ENCODE results near the gene UPK2.

Gene UPK2

DNA sequence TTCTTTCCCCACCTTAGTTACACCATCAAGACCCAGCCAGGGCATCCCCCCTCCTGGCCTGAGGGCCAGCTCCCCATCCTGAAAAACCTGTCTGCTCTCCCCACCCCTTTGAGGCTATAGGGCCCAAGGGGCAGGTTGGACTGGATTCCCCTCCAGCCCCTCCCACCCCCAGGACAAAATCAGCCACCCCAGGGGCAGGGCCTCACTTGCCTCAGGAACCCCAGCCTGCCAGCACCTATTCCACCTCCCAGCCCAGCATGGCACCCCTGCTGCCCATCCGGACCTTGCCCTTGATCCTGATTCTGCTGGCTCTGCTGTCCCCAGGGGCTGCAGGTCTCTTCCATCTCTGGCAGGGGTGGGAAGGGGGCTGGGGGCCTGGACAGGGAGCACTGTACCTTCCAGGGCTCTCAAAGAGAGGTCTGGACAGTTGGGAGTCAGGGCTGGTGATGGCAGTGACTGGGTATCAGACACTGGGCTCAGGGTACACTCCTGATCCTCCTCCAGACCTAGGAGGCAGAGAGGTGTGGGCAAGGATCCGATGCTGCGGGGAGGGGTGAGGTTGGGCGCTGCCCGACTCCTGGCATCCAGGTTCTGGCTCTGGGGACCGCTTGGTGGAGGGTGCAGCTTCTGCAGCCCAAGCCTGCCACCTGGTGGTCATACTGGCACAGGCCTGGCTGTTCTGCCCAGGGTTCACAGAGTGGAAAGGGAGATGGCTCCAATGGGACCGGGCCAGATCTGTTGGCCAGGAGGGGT, at the start of gene UPK2:
Gene UPK2, plus strand, starts transcription at position 205 of the 753 bp plus-strand sequence. Its CDS starts 53 bp downstream, at position 258.
- DNase-seq: peak; percentile 78 to 84

- peak; percentile 62 to 82 for DNase-seq
Measured at GRCh38 chr11:118907051-118908042, 48.8 kb upstream of the UPK2 start.

- no peak for DNase-seq
Measured at GRCh38 chr11:118908264-118908663, 47.8 kb upstream of the UPK2 start.

GRCh38 chr11:118908901-118909618, 47.0 kb upstream of the UPK2 start:
- DNase-seq: peak; percentile 41 to 71

DNA sequence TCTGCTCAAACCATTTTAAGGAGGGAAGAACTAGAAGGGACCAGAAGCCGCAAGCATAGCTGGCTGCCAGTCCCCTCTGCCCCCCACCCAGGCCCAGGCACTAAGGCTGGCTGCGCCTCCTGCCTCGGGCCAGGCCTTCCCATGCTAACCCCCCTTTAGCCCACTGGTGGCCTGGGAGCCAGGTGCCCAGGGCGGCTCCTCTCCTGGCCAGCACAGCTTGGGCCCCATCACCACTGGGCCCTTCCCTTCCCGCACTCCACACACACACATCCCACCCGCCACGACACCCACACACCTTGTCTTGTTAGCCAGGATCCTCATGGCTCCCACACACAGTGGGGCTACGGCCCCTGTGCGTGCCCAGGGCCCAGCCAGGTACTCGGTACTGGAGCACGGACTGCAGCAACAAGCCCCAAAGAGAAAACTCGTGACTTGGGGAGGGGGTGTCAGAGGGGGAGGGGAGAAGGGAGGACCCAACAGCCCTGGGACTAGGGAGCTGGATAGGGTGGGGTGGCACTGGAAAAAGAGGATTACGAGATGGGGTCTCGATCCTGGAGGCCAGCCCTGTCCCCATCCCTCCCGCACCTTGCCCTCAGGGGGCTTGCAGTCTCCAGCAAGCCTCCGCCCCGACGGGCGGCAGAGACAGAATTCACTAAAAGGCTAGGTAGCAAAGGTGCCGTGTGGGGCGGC, 46.3 kb upstream of the UPK2 start:
- DNase-seq: no peak

- peak; percentile 44 to 67 for DNase-seq
Measured at GRCh38 chr11:118910309-118911112, 45.6 kb upstream of the UPK2 start.

DNA sequence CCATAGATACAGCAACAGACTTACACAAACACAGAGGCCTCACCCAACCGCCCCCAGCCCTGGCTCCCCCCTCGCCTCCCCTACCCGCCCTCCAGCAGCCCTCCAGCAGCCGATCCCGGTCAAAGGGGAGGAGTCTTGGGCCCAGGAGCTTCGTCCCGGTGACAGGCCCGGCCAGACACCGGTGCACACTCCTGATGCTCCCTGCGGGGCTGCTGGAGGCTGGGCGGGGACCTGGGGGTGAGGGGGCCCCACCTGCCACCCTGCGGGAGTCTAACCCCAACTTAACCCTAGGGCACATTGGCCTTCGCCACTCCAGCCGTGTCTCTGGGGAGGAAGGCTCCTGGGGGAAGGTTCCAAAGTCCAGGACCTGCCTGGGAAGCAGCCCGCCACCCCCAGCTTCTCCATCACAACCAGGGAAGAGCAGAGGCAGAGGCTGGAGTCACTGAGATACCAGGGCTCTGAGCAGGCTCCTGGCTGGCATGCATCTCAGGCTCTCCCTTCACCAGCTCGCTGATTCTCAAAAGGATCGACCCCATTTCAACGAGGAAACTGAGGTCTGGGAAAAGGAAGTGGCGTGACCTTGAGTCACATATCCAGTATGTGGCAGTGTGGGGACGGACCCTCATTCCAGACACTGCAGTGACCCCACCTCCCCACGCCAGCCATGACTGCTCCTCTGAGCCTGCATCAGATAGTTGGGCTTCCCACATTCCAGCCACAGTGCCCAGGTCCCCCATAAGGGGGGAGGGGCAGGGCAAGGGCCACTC, 44.8 kb upstream of the UPK2 start:
- no peak for DNase-seq

- no peak for DNase-seq
Measured at GRCh38 chr11:118911880-118912741, 44.0 kb upstream of the UPK2 start.

GRCh38 chr11:118912742-118913410, 43.2 kb upstream of the UPK2 start:
- DNase-seq: no peak

- DNase-seq: peak; percentile 35 to 58
Measured at GRCh38 chr11:118913411-118914125, 42.5 kb upstream of the UPK2 start.

DNA sequence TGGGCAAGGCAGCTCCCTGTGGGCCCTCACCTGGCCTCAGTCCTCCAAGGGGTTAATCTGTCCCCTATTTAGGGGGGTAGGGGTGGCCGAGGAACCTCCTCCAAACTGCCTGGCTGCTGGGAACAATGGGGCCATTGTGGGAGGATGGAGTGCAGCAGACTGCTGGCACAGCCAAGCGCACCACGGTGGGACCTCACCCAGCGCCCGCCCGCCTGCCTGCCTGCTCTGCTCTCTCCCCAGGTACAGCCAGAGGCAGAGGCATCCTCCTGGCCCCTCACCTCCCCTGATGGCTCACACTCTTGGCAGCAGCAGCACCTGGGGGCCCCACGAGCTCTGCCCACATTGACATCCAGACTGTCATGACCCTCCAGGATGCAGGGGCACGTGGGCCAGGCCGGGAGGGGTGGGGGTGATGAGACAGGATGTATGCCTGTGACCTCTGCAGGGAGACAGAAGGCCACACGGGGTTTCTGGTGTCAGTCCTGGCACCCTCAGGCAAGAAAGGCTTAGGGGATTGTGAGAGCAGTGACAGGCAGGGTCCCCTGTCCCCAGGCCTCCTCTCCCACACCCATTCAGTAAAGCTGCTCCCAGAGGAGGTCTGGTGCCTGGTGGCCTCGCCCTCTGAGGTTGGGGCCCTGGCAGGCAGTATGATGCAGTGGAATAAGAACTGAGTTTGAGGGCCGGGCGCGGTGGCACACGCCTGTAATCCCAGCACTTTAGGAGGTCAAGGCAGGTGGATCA, 41.8 kb upstream of the UPK2 start:
- peak; percentile 49 to 56 for DNase-seq

DNA sequence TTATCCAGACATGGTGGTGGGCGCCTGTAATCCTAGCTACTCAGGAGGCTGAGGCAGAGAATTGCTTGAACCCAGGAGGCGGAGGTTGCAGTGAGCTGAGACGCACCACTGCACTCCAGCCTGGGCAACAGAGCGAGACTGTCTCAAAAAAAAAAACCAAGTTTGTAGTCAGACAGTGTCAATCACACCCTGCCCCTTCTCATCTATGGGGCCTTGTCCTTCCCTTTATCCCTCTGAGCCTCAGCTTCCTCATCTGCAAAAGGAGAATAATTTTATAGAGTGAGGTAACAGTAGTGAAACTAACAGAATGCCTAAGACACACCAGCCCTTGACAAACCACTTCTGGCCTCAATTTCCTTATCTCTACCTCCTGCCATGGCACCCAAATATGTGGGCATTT, 41.1 kb upstream of the UPK2 start:
- DNase-seq: no peak

DNA sequence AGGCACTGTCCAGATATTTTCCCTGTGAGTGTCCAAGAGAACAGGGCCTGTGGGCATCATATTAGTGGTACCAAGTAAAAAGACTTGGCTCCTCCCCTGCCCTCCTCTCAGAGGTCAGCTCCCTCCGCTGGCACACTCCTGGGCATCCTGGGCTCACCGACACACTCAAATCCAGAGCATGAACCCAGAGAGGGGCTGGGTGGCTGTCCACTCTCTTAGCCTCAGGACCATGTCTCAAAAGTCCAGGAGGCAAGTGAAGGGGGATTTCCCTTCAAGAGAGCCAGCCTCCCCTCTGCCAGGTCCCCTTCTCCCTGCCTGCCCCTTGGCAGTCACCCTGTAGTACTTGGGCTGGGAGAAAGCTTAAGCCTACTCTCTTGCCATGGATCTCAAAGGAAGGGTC, 40.7 kb upstream of the UPK2 start:
- DNase-seq: no peak

DNA sequence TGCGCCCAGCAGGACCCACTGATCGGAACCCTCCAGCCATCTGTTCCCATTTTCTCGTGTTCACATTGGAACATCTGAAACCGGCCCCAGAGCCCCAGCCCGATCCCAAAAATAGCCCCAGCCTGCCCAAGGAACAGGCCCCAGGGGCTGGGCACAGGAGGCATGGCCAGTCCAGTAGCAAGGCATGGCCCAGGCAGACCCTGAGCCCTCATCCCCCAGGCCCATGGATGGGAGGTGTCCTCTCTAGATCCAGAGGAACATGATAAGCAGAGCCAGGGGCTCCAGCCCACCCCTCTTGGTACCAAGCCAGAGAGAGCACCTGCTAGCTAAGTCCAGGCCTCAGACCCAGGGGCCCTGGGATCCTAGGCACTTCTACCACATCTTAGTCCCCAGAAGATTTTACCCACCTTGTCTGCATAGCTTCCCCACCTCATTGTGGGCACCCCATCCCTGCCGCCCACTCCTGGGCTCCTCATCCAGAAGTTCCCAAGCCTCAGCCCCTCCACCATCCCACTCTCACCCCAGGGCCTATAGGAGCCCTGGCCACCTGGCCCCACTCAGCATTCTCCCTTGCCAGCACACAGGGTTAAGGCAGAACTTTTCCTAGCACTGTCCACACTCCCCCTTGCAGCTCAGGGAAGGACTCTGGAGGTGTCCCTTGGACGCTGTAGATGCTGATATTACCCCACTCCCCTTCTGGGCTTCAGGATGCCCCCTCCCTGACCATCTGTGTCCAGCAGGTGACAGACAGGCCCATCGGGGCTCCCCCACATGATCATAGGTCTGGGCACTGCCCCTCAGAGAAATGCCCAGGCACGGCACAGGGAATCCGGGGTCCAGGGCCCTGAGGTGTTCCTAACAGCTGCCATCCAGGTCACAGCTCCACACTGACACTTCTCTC, 39.9 kb upstream of the UPK2 start:
- DNase-seq: no peak

DNA sequence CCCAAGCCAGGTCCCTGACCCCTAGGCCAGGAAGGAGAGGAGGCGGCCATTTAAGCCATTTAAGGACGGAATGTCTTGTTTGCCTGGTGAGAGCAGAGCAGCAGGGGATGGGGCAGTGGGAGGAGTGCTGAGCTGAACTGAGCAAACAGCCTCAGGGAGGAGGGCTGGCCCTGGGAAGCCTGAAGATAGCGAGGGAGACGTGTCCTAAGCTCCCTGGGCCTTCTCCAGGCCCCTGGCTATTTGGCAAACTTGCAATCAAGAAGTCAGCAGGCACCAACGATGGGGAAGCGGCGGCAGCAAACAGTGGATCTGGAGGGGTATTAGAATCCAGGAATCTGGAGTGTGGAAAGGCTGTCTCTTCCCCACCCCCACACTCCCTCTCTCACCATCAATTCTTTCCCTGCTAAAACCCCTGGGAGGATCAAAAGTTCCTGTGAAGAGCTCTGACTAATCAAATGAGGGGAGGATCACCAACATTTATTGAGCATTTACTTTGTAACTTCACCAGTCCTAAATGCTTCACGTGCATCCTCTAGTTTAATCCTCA, 39.2 kb upstream of the UPK2 start:
- DNase-seq: no peak

- DNase-seq: no peak
Measured at GRCh38 chr11:118917481-118918127, 38.5 kb upstream of the UPK2 start.
